Measurements from ENCODE around the gene CARMIL1.

Gene CARMIL1

DNA sequence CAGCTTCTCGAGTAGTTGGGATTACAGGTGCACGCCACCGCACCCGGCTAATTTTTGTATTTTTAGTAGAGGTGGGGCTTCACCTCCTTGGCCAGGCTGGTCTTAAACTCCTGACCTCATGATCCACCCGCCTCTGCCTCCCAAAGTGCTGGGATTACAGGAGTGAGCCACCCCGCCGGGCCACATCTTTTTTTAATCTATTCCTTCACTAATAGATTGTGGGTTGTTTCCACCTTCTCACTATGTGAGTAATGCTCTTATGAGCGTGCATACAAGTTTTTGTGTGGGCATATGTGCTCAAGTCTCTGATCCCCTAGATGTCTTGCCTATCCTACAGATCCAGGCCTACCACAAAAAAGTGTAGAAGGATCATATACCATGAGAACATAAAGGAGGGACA, 30.7 kb downstream of the CARMIL1 start:
- DNase-seq, result no peak
- TF ChIP-seq GATA1 (IDR thresholded peaks at IDR 0.05; ENCODE audit: low read depth, low read length) (no peak), POLR2A (IDR thresholded peaks at IDR 0.05; ENCODE audit: low read length) (no peak)

DNA sequence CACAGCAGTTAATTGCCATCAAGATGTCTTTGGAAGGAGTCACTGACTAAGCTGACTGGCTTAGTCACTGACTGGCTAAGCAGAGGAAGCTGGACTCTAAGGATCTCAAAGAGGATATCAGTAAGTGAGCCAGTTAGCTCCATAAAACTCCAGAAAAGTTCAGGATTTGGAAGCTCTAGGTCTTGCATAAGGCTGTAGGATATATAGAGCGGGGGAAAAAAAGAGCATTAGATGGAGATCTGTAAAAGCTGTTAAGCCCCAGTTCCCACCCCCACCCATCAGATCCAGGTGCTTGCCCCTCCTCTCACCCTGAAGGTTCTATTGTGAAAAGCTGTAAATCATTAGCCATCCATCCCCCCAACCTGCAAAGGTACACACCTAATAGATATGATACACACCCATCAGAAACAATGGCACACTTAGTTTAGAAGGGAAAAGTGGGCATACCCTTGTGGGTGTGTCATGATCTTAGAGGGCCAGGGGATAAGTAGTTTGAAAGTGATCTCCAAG, 32.2 kb downstream of the CARMIL1 start:
- TF ChIP-seq GATA1 (IDR thresholded peaks at IDR 0.05; ENCODE audit: low read depth, low read length) (no peak), POLR2A (IDR thresholded peaks at IDR 0.05; ENCODE audit: low read length) (no peak)
- DNase-seq, result no peak

DNA sequence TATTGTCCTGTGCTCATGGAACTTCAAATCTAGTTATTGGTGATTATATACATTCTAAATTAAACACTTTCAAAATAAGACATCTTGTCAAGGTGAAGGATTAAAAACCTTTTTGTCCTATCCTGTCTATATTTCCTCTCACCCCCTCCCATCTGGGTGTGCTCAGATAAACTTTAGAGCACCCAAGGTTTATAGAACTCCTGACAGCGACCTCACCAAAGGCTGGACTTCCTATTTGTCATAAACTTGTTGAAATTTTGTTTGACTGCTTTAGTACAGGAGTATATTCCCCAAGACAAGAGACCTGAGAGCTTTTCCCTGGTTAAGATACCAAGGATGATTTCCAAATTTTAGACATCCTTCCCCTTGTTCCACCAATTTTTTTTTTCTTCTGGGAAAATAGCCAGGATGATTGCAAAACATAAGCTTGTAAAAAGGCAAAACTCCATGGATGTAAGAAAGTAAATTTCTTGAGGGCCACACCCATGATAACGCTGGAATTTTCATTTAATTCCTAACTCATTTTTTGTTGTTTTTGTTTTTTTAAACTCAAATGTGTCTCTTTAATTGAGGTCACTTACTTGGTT, 33.0 kb downstream of the CARMIL1 start:
- DNase-seq, result no peak
- TF ChIP-seq POLR2A (IDR thresholded peaks at IDR 0.05; ENCODE audit: low read length) (no peak), GATA1 (IDR thresholded peaks at IDR 0.05; ENCODE audit: low read depth, low read length) (no peak)

DNA sequence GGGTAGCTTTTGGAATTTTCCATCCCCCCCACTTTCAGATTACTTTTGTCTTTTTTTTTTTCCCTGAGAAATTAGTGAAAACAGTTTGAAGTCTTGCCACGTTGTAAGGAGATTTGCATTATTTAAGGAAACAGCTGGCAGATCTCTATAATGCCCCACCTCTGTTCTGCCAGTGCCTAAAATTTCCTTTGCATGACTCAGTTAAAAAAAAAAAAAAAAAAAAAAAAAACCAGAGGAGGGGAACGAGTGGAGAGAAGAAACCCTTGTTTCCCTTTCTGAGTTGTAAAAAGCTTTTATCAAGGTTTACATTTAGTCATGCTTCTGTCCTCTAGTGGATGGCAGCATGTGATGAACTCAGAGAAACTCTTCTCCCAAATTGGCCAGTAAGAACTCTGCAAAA, 33.5 kb downstream of the CARMIL1 start:
- no peak for DNase-seq
- TF ChIP-seq POLR2A (IDR thresholded peaks at IDR 0.05; ENCODE audit: low read length), result no peak
- TF ChIP-seq GATA1 (IDR thresholded peaks at IDR 0.05; ENCODE audit: low read depth, low read length), result no peak

DNA sequence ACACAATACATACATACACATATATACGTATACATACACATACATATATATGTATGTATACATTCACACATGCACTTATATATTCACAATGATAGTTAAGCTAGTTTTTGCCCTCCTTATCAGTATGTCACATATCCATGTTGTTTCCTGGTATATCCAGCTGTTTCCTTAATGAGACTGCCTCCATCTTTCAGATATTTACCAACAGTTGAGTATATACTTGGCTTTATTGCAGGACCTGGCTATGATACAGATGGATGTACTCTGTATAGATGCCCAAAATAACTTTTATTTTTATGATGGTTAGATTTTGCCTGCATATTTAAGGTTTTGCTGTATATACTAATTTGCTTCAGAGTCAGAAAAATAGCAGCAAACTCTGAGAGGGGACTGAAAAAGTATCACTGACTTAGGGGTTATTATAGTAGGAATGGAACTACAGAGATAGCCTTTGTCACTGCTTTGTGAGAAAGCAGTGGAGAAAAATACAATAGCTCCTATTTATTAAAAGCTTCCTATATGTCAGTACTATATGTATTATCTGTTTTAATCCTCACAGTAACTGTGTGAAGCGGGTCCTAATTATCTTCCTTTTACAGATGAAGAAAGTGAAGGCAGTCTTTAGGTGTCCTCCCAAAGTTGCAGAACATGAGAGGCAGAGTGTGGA, 35.5 kb downstream of the CARMIL1 start:
- no peak for TF ChIP-seq GATA1 (IDR thresholded peaks at IDR 0.05; ENCODE audit: low read depth, low read length)
- TF ChIP-seq POLR2A (IDR thresholded peaks at IDR 0.05; ENCODE audit: low read length), result no peak
- no peak for DNase-seq

DNA sequence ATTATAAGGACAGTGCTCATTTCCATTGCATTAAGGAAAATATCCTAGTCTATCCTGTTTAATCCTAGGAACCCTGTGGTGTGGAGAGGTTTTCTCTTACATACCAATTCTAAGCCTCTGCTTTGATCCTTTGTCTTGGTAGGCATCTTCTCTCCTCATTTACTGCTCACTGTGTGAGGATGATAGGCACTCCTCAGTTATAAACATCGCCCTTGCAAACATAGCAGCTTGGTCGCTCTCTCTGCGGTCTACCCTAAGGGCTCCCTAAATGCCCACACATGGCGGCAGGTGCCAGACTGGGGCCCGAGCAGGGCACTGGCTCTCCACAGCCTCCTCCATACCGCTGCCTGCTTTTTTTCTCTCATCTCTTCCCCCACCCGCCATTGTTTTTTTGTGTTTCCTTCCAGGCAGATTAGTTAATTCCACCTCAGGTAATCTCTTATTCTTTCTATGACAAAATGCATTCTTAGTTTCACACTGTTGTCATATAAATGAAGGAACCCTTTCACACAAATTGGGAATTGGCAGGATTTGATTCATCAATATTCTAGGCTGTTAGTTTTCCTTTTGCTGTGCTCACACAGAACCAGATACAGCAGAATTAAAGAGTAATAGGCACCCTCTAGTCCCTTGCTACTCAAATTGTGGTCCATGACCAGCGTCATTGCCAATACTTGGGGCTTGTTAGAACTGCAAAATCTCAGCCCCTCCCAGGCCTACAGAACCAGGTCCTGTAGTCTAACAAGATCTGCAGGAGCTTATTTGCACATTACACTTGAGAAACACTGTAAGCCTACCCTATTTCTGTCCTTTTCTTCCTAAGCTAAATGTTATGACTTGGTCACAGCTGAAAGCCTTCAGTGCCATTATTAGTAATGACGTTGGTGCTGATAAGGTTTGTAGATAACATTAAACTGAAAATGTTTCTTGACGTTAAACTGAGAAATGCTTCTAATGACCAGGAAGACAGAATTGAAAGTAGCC, 36.3 kb downstream of the CARMIL1 start:
- TF ChIP-seq GATA1 (IDR thresholded peaks at IDR 0.05; ENCODE audit: low read depth, low read length) (no peak), POLR2A (IDR thresholded peaks at IDR 0.05; ENCODE audit: low read length) (no peak)
- DNase-seq, result no peak

DNA sequence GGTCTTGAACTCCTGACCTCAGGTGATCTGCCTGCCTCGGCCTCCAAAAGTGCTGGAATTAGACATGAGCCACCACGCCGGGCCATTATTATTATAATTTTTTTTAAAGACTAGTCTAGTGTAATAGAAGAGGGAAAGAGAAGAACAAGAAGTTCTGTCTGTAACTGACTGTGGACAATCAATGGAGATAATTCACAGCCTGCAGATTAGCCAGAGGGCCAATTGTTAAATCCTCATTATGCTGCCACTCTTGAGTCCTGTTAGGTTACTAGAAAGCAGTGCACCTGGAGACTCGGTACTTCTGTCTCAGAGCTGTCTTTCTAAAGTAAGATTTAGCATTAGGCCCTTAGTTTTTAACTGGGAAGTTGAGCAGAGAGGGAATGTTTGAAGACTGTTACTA, 37.5 kb downstream of the CARMIL1 start:
- DNase-seq, result no peak
- TF ChIP-seq POLR2A (IDR thresholded peaks at IDR 0.05; ENCODE audit: low read length), result no peak
- TF ChIP-seq GATA1 (IDR thresholded peaks at IDR 0.05; ENCODE audit: low read depth, low read length), result no peak

DNA sequence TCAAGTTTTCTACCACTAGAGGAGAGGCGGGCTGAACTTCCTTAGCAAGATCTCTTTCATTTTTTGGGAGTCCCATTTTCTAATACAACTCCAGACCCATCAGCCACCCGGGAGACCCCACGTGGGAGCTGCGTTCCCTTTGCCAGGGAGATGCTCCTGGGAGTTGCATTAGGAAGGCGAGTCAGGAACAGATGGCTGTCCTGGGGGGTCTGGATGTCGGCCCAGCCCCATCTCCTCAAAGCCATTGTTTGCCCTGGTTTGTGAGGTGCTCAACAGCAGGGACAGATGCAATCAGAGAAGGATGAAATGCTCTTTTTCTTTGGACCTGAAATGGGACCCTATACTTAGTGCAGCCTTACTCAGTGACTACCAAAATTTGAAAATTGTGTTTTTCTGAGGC, 39.4 kb downstream of the CARMIL1 start:
- no peak for TF ChIP-seq POLR2A (IDR thresholded peaks at IDR 0.05; ENCODE audit: low read length)
- TF ChIP-seq GATA1 (IDR thresholded peaks at IDR 0.05; ENCODE audit: low read depth, low read length), result no peak
- no peak for DNase-seq

DNA sequence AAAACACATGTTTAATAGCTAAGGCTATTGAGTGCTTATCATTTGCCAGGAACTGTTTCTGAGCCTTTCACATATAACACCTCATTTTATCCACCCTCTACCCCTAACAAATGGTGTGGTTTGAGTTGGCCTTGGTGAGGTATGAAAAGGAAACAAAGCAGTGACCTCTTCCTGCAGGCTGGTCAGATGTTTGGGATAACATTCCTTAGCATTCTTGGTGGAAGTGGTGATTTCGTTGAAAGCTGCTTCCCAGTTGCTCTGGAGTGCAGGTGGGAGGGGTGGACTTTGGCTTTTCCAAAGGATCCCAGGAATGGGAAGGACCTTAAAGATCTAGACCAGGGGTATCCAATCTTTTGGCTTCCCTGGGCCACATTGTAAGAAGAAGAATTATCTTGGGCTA, 41.3 kb downstream of the CARMIL1 start:
- DNase-seq, result no peak
- TF ChIP-seq GATA1 (IDR thresholded peaks at IDR 0.05; ENCODE audit: low read depth, low read length) (no peak), POLR2A (IDR thresholded peaks at IDR 0.05; ENCODE audit: low read length) (no peak)

DNA sequence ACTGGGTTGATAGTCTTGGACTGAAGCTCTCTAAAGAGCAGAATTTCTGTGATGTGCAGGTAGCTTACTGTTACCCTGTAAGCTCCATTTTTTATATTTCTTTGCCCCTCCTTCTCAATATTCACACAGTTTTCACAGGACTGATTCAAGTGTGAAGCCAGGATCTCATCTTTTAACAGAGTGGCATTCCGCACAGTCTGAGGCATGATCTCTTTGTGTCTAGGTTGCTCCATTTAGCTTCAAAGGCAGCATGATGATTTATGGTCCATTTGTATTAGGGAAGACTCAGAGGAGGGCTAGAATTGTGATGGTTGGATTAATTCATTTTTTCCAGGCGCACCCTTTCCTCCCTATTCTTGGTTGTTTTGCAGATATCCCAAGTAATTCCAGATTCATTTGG, 43.5 kb downstream of the CARMIL1 start:
- DNase-seq, result no peak
- TF ChIP-seq GATA1 (IDR thresholded peaks at IDR 0.05; ENCODE audit: low read depth, low read length) (no peak), POLR2A (IDR thresholded peaks at IDR 0.05; ENCODE audit: low read length) (no peak)

DNA sequence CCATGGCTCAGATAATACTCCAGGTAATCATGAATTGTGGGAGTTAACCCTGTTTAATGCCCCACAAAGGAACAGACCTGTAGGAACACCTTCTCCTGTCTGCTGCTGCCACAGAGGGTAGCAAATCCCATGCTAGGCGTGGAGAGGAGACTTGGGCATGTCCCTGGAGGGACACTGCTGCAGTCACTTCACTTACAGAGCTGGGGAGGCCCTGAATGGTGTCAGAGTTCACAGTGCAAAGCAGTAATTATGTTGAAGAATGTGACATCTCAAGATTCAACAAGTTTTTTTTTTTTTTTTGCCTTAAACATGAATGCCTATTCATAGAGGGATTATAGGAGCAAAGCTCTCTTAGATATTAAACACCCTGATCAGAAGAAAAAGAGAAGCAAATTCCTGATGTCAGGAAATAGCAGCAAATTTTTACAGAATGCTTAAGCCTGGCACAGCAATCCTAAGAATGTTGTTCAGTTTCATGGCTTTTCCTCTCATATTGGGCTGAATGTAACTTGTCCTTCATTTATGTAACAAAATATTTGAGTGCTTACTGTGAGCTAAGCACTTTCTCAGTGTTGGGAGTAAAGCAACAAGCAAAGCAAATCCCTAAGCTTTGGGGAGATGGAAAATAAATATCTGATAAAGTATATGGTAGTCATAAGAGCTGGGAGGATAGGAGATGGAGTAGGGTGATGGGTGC, 45.0 kb downstream of the CARMIL1 start:
- TF ChIP-seq GATA1 (IDR thresholded peaks at IDR 0.05; ENCODE audit: low read depth, low read length) (no peak), POLR2A (IDR thresholded peaks at IDR 0.05; ENCODE audit: low read length) (no peak)

DNA sequence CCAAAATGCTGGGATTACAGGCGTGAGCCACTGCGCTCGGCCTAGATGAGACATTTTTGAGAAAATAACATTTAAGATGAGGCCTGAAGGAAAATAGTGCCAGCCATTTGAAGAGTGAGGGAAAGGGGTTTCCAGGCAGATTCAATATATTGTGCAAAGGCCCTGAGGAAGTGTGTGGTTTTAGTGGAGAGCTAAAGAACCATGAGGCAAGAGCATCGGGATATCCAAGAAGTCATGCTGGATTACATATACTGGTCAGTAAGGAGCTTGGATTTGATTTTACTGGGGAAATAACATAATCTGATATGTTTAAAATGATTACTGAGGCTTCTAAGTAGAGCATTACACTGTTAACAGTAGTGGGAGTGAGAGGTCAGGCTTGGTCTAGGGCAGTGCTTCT, 47.0 kb downstream of the CARMIL1 start:
- TF ChIP-seq GATA1 (IDR thresholded peaks at IDR 0.05; ENCODE audit: low read depth, low read length) (no peak), POLR2A (IDR thresholded peaks at IDR 0.05; ENCODE audit: low read length) (no peak)
- DNase-seq, result no peak

More for the DNA sequence above, 45.0 kb downstream of the CARMIL1 start:
- DNase-seq, result no peak

DNA sequence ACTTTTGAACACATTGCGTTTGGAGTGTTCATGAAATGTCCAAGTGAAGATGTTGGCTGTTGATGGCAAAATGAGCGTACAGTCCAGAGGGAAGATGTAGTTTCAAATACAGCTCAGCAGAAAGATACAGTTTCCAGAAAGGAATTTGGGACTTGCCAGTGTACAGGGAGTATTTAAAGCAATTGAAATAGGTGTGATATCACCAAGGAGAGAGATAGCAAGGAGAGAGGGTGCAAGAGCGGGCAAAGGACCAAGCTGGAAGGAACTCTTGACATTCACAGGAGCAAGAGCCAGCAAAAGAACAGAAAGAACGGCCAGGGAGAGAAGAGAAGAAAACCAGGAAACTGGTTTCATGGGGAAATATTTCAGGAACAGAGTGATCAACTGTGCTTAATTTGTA, 47.8 kb downstream of the CARMIL1 start:
- TF ChIP-seq GATA1 (IDR thresholded peaks at IDR 0.05; ENCODE audit: low read depth, low read length) (no peak), POLR2A (IDR thresholded peaks at IDR 0.05; ENCODE audit: low read length) (no peak)
- no peak for DNase-seq
